ENCODE measurements around the gene TRIM58.

The TRIM58 gene

GRCh38 chr1:247833601-247834000, 23.4 kb upstream of the TRIM58 start:
- TF ChIP-seq, protein P1, sequence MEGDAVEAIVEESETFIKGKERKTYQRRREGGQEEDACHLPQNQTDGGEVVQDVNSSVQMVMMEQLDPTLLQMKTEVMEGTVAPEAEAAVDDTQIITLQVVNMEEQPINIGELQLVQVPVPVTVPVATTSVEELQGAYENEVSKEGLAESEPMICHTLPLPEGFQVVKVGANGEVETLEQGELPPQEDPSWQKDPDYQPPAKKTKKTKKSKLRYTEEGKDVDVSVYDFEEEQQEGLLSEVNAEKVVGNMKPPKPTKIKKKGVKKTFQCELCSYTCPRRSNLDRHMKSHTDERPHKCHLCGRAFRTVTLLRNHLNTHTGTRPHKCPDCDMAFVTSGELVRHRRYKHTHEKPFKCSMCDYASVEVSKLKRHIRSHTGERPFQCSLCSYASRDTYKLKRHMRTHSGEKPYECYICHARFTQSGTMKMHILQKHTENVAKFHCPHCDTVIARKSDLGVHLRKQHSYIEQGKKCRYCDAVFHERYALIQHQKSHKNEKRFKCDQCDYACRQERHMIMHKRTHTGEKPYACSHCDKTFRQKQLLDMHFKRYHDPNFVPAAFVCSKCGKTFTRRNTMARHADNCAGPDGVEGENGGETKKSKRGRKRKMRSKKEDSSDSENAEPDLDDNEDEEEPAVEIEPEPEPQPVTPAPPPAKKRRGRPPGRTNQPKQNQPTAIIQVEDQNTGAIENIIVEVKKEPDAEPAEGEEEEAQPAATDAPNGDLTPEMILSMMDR (IDR thresholded peaks at IDR 0.05; ENCODE audit: insufficient read depth, low read depth, low read length, missing control alignments): no peak

GRCh38 chr1:247840818-247841217, 16.2 kb upstream of the TRIM58 start:
- no peak overlapping the region for H3K4me3 ChIP-seq (ENCODE audit: low read length)
- TF ChIP-seq, protein P1 (IDR thresholded peaks at IDR 0.05; ENCODE audit: insufficient read depth, low read depth, low read length, missing control alignments): no peak
- DNase-seq (ENCODE audit: low read depth): no peak

More at GRCh38 chr1:247833601-247834000, 23.4 kb upstream of the TRIM58 start:
- DNase-seq (ENCODE audit: low read depth): no peak
- no peak overlapping the region for H3K4me3 ChIP-seq (ENCODE audit: low read length)

DNA sequence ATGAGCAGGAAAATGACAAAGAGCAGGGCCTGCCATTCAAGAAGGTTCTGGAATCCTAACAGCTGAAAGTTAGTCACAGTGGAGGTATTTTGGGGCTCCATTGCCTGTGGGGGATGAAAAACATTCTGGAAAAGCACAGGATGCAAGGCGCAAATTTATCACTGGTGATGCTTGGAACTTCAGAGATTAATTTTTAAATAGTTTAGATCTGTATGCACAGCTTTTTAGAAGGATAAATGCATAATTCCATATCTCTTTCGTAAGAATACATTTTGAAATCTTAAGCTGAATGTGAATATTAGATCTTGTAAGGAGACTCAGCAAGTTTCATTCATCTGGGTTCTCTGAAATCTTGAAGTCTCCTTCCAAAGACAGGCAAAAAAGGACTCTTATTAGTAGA, 15.2 kb upstream of the TRIM58 start, which contains the start of gene OR11L1:
Gene OR11L1 (minus strand): TSS at position 101 of the 400 bp plus-strand sequence. CDS start 0 bp downstream, at position 101.
- no peak for DNase-seq (ENCODE audit: low read depth)
- no peak within 1 kb of the TSS for H3K4me3 ChIP-seq (ENCODE audit: low read length)
- TF ChIP-seq, protein P1 (IDR thresholded peaks at IDR 0.05; ENCODE audit: insufficient read depth, low read depth, low read length, missing control alignments): no peak

GRCh38 chr1:247843411-247843810, 13.6 kb upstream of the TRIM58 start:
- H3K4me3 ChIP-seq (ENCODE audit: low read length): no peak overlapping the region
- TF ChIP-seq, protein P1 (IDR thresholded peaks at IDR 0.05; ENCODE audit: insufficient read depth, low read depth, low read length, missing control alignments): no peak
- no peak for DNase-seq (ENCODE audit: low read depth)

DNA sequence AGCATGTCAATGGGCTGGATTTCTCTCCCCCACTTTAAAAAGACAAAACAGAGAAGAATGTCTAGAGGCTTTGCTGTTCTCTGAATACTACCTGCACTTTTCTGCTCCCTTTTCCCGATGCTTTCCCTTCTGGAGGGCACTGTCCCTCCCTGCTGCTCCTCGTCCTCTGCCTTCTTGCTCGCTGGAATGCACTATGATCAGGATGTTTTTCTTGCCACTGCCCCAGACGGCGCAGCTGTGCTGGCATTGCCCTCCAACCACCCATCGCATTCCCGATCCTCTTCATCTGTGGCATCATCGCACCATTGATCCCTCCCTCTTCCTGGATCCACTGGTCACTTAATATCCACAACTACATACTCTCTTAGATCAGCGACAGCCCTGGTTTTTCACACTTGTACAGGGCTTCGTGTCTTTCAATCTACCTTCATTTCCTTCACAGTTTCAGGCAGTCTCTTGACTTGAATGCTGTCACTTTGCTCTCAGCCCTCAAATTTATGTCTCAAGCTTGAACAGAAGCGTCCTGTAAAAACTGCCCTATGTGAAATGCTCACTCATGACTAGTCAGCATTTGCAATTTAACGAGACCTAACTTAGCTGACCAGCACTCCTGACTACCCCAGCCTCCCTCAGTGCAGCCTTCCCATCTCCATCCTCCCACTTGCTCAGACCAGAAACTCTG, 11.8 kb upstream of the TRIM58 start:
- no peak overlapping the region for H3K4me3 ChIP-seq (ENCODE audit: low read length)
- no peak for DNase-seq (ENCODE audit: low read depth)
- TF ChIP-seq, protein P1 (IDR thresholded peaks at IDR 0.05; ENCODE audit: insufficient read depth, low read depth, low read length, missing control alignments): no peak

DNA sequence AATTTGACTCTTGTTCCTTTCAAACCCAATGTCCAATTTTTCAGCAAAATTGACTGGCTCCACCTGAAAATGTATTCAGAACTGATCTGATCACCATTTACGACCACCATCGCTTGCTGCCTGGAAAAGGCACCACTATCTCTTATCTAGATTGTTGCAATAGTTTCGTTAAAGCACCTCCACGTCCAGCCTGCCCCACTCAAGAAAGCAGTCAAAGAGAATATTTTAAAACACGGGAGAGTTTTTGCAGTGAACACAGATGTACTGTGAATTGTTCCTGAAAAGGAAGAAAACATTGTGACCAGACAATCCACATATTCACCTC, 11.3 kb upstream of the TRIM58 start:
- DNase-seq (ENCODE audit: low read depth): no peak
- H3K4me3 ChIP-seq (ENCODE audit: low read length): no peak overlapping the region
- TF ChIP-seq, protein P1 (IDR thresholded peaks at IDR 0.05; ENCODE audit: insufficient read depth, low read depth, low read length, missing control alignments): no peak

DNA sequence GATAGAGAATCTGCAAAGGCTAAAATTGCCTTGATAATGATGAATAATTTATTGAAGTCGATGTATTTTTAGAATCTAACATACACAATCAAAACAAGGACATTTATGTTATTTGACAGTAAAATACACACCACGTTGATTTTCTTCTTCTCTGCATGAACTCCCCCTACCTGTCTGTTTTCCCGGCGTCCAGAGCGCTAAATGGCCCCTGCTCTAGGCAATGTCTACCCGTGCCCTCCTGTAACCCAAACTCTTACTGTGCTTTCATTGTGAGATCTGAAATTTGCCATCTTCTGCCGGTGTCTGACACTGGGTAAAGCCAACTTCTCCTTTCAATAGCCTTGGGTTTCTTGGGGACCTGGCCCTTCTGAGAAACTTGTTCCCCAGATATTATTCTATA, 8.6 kb upstream of the TRIM58 start:
- no peak for DNase-seq (ENCODE audit: low read depth)
- TF ChIP-seq, protein P1 (IDR thresholded peaks at IDR 0.05; ENCODE audit: insufficient read depth, low read depth, low read length, missing control alignments): no peak
- H3K4me3 ChIP-seq (ENCODE audit: low read length): no peak overlapping the region
